Measurements from ENCODE around the gene PCDHGA6.
"Not testable (repeated sequence)": the region's sequence is repeated elsewhere in the genome, so short reads cannot be mapped to it uniquely, and the experiment has no call there.

The PCDHGA6 gene

DNA sequence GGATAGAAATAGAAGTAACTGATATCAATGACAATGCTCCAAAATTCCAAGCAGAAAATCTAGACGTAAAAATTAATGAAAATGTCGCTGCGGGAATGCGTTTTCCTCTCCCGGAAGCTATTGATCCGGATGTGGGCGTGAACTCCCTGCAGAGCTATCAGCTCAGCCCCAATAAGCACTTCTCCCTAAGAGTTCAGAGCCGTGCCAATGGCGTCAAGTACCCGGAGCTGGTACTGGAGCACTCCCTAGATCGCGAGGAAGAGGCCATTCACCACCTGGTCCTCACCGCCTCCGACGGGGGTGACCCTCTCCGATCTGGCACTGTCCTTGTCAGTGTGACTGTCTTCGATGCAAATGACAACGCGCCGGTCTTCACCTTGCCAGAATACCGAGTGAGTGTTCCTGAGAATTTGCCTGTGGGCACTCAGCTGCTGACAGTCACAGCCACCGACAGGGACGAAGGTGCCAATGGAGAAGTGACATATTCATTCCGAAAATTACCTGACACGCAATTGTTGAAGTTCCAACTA lies 39.9 kb downstream of the PCDHGA6 start:
- TF ChIP-seq, protein P1, sequence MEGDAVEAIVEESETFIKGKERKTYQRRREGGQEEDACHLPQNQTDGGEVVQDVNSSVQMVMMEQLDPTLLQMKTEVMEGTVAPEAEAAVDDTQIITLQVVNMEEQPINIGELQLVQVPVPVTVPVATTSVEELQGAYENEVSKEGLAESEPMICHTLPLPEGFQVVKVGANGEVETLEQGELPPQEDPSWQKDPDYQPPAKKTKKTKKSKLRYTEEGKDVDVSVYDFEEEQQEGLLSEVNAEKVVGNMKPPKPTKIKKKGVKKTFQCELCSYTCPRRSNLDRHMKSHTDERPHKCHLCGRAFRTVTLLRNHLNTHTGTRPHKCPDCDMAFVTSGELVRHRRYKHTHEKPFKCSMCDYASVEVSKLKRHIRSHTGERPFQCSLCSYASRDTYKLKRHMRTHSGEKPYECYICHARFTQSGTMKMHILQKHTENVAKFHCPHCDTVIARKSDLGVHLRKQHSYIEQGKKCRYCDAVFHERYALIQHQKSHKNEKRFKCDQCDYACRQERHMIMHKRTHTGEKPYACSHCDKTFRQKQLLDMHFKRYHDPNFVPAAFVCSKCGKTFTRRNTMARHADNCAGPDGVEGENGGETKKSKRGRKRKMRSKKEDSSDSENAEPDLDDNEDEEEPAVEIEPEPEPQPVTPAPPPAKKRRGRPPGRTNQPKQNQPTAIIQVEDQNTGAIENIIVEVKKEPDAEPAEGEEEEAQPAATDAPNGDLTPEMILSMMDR (IDR thresholded peaks at IDR 0.05; ENCODE audit: extremely low read depth, missing control alignments) = no peak
- no peak for DNase-seq (ENCODE audit: low spot score)

DNA sequence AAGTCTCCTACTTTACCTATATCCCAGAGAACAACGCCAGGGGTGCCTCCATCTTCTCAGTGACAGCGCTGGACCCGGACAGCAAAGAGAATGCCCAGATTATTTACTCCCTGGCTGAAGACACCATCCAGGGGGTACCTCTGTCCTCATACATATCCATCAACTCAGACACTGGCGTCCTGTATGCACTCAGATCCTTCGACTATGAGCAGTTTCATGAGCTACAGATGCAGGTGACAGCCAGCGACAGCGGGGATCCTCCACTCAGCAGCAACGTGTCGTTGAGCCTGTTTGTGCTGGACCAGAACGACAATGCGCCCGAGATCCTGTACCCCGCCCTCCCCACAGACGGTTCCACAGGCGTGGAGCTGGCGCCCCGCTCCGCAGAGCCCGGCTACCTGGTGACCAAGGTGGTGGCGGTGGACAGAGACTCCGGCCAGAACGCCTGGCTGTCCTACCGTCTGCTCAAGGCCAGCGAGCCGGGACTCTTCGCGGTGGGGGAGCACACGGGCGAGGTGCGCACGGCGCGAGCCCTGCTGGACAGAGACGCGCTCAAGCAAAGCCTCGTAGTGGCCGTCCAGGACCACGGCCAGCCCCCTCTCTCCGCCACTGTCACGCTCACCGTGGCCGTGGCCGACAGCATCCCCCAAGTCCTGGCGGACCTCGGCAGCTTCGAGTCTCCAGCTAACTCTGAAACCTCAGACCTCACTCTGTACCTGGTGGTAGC lies 41.0 kb downstream of the PCDHGA6 start:
- not testable (repeated sequence) for DNase-seq (ENCODE audit: low spot score)

DNA sequence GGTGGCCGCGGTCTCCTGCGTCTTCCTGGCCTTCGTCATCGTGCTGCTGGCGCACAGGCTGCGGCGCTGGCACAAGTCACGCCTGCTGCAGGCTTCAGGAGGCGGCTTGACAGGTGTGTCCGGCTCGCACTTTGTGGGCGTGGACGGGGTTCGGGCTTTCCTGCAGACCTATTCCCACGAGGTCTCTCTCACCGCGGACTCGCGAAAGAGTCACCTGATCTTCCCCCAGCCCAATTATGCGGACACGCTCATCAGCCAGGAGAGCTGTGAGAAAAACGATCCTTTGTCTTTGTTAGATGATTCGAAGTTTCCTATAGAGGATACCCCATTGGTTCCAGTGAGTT lies 41.6 kb downstream of the PCDHGA6 start:
- DNase-seq (ENCODE audit: low spot score) = not testable (repeated sequence)

DNA sequence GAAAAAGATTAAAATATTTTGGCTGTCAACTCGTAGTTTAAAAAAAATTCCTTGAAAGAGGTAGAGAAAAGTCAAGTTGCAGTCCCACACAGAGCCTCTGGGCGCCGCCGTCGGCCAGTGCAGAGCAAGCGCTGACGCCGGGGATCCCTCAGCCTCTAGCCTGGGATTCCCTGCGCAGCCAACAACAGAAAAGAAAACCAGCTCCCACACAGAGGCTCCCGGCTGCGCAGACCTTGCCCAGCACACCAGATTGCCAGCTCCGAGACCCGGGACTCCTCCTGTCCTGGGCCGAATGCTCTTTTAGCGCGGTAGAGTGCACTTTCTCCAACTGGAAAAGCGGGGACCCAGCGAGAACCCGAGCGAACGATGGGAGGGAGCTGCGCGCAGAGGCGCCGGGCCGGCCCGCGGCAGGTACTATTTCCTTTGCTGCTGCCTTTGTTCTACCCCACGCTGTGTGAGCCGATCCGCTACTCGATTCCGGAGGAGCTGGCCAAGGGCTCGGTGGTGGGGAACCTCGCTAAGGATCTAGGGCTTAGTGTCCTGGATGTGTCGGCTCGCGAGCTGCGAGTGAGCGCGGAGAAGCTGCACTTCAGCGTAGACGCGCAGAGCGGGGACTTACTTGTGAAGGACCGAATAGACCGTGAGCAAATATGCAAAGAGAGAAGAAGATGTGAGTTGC lies 43.9 kb downstream of the PCDHGA6 start, which contains the start of gene PCDHGB7:
TSS of gene PCDHGB7 (plus strand) at position 184 of the 679 bp plus-strand sequence. CDS start at position 367, 183 bp downstream.
- DNase-seq (ENCODE audit: low spot score) = peak; percentile 88

DNA sequence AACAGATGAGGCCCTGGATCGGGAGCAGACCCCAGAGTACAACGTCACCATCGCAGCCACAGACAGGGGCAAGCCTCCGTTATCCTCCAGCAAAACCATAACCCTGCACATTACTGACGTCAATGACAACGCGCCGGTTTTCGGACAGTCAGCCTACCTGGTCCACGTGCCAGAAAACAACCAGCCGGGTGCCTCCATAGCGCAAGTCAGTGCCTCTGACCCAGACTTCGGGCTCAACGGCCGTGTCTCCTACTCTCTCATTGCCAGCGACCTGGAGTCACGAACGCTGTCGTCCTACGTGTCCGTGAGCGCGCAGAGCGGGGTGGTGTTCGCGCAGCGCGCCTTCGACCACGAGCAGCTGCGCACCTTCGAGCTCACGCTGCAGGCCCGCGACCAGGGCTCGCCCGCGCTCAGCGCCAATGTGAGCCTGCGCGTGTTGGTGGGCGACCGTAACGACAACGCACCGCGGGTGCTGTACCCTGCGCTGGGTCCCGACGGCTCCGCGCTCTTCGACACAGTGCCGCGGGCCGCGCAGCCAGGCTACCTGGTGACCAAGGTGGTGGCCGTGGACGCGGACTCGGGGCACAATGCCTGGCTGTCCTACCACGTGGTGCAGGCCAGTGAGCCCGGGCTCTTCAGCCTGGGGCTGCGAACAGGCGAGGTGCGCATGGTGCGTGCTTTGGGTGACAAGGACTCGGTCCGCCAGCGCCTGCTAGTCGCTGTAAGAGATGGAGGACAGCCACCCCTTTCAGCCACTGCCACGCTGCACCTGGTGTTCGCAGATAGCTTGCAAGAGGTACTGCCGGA lies 45.6 kb downstream of the PCDHGA6 start:
- DNase-seq (ENCODE audit: low spot score) = no peak
- TF ChIP-seq, protein P1 (IDR thresholded peaks at IDR 0.05; ENCODE audit: extremely low read depth, missing control alignments) = no peak

More for the DNA sequence above, 43.9 kb downstream of the PCDHGA6 start, which contains the start of gene PCDHGB7:
- TF ChIP-seq, protein P1 (IDR thresholded peaks at IDR 0.05; ENCODE audit: extremely low read depth, missing control alignments) = peak; percentile 91

DNA sequence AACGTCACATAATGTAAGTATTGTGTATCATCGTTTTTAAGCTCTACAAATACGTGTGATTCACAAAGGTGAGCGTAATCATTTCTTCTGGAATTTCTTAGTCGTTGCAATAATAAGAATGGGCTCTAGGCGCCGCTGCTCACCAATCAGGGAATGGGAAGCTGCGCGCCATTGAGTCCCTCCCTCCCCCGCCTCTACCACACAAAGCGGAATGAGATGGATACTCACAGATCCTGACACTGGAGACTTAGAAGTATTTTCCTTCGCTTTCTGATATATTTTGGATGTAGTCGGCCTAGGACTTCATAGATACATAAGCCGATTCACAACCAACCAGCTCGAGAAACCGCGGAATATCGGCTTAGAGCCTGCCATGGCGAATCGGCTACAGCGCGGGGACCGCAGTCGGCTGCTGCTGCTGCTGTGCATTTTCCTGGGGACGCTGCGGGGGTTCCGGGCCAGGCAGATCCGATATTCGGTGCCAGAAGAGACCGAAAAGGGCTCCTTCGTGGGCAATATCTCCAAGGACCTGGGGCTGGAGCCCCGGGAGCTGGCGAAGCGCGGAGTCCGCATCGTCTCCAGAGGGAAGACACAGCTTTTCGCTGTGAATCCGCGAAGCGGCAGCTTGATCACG lies 47.3 kb downstream of the PCDHGA6 start, which contains the start of gene PCDHGA11:
TSS of gene PCDHGA11 (plus strand) at position 197 of the 634 bp plus-strand sequence. CDS start at position 374, 177 bp downstream.
- TF ChIP-seq, protein P1 (IDR thresholded peaks at IDR 0.05; ENCODE audit: extremely low read depth, missing control alignments) = peak; percentile 56
- DNase-seq (ENCODE audit: low spot score) = peak; percentile 72

DNA sequence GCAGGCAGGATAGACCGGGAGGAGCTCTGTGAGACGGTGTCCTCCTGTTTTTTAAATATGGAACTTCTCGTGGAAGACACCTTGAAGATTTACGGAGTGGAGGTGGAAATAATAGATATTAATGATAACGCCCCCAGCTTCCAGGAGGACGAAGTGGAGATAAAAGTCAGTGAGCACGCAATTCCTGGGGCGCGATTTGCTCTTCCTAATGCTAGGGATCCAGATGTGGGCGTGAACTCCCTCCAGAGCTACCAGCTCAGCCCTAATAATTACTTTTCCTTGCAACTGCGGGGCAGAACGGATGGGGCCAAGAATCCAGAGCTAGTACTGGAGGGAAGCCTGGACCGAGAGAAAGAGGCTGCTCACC lies 47.8 kb downstream of the PCDHGA6 start:
- DNase-seq (ENCODE audit: low spot score) = no peak
- TF ChIP-seq, protein P1 (IDR thresholded peaks at IDR 0.05; ENCODE audit: extremely low read depth, missing control alignments) = no peak

Measured in GM20000 (cell line).